Upper lobe of left lung (tissue), 6 donors: ENCODE data around the gene SF3A2. TPM values are rescaled to one million over a fixed set of nuclear protein-coding genes. Genes with fewer than 3 reads are reported as not detected.
A peak's percentile ranks its signal among the peaks of the same experiment; 100 is the strongest.

ENCODE experiments used
- ATAC-seq, 2 donors: fragments of 200-7000 bp; cut with Tn5 transposase; one replicate each; pipeline ENCODE4 v1.9.1; 2022; ENCODE audit warnings: mild to moderate bottlenecking in 2 of 2, moderate library complexity in 2 of 2; ENCODE audit not compliant: low FRiP score in 2 of 2
- DNase-seq, 2 donors: peaks; one replicate each; pipeline ENCODE4 v3.0.0-alpha.2; 2019 to 2020
- H3K27ac ChIP-seq, 4 donors: fragments of 200-600 bp; sonication (generic); one replicate each; pipeline ENCODE4 v1.5.1; 2016 to 2019
- H3K27me3 ChIP-seq, 4 donors: fragments of 200-600 bp; sonication (generic); one replicate each; pipeline ENCODE4 v1.5.1; 2017 to 2019
- H3K36me3 ChIP-seq, 4 donors: fragments of 200-600 bp; sonication (generic); one replicate each; pipeline ENCODE4 v1.5.1; 2016 to 2019
- H3K4me1 ChIP-seq, 4 donors: fragments of 200-600 bp; sonication (generic); one replicate each; pipeline ENCODE4 v1.5.1; 2018 to 2019
- H3K4me3 ChIP-seq, 4 donors: fragments of 200-600 bp; sonication (generic); one replicate each; pipeline ENCODE4 v1.5.1; 2017 to 2019; ENCODE audit warnings: mild to moderate bottlenecking in 2 of 4, moderate library complexity in 1 of 4
- H3K9me3 ChIP-seq, 4 donors: fragments of 200-600 bp; sonication (generic); one replicate each; pipeline ENCODE4 v1.5.1; 2018 to 2019
- EP300 ChIP-seq, 4 donors: sonication (generic); formaldehyde crosslinking; IDR thresholded peaks; one replicate each; pipeline ENCODE4 v1.5.1; 2017; ENCODE audit warnings: antibody characterized with exemption in 4 of 4, control low read depth in 2 of 4
- POLR2A ChIP-seq, 4 donors: fragments of 450-650 bp; IDR thresholded peaks; one replicate each; pipeline ENCODE4 v1.5.1; 2016 to 2017; ENCODE audit warnings: antibody characterized with exemption in 4 of 4, mild to moderate bottlenecking in 2 of 4
- POLR2AphosphoS5 ChIP-seq, 2 donors: sonication (generic); formaldehyde crosslinking; IDR thresholded peaks; one replicate each; pipeline ENCODE4 v1.5.1; 2017; ENCODE audit warnings: antibody characterized with exemption in 2 of 2
- WGBS, 2 donors: methylation state at CpG; one replicate each; pipeline ENCODE4 v1.1.5; 2017 to 2018; 5-methylcytosine and 5-hydroxymethylcytosine counted together
- total RNA-seq, 6 donors: library from RNA; depleted of rRNA in 4 of 6; stranded (reverse); fragments of >200 nt in 4 of 6; gene quantifications; one replicate each; pipeline versions ENCODE4 v1.1.0 to v1.2.1, GENCODE V29; 2016 to 2021
- TF ChIP-seq, protein P1 (sequence below), 6 experiments: fragments of 450-650 bp in 4 of 6; fragments of 200-600 bp in 2 of 6; sonication (generic) in 2 of 6; IDR thresholded peaks; one replicate each; pipeline ENCODE4 v1.5.1; 2016 to 2019; ENCODE audit warnings: antibody characterized with exemption in 6 of 6
- donor health status: DM: no; HTN: no; CAD: no; lungs with moderate emphysema.
- donor health status: DM: no; HTN: yes; CAD: no; lungs with severe emphysema.

SF3A2 gene
- total RNA-seq, 6 donors from 2014 or later, result 39.8 to 104 (median 70.7) TPM

DNA sequence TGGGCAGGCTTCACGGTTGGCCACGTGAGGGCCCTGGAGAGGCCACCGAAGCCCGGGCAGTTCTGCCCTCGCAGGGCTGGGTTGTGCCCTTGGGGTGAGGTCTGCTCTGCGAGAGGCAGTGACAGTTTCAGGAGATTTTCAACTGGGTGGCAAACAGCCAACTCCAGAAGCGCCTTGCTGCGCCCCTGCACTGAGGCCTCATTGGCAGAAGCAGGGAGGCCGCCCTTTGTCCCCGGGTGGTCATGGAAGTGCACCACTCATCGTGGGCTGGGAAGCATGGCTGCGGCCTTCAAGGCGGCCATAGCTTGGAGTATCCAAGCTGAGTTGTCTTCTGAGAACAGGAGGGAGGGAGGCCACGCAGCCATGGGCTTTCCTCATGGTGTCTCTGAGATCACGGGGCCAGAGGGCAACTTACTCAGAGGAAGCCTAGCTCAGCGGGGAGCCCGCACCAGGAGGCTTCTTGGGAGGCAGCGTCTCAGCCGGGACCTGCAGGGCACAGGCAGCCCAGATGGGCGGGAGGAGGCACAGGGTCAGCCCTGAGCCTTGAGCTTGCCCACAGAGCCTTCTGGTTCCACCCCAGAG lies 15.3 kb upstream of the SF3A2 start:
- WGBS, 2 donors, result 95 to 100% methylated on average over 5 to 20 of the region's 20 CpGs
- ATAC-seq, result no peak
- TF ChIP-seq POLR2AphosphoS5 (IDR thresholded peaks at IDR 0.05) (no peak), POLR2A (IDR thresholded peaks at IDR 0.05) (no peak), EP300 (IDR thresholded peaks at IDR 0.05) (no peak)
- TF ChIP-seq, protein P1, sequence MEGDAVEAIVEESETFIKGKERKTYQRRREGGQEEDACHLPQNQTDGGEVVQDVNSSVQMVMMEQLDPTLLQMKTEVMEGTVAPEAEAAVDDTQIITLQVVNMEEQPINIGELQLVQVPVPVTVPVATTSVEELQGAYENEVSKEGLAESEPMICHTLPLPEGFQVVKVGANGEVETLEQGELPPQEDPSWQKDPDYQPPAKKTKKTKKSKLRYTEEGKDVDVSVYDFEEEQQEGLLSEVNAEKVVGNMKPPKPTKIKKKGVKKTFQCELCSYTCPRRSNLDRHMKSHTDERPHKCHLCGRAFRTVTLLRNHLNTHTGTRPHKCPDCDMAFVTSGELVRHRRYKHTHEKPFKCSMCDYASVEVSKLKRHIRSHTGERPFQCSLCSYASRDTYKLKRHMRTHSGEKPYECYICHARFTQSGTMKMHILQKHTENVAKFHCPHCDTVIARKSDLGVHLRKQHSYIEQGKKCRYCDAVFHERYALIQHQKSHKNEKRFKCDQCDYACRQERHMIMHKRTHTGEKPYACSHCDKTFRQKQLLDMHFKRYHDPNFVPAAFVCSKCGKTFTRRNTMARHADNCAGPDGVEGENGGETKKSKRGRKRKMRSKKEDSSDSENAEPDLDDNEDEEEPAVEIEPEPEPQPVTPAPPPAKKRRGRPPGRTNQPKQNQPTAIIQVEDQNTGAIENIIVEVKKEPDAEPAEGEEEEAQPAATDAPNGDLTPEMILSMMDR (IDR thresholded peaks at IDR 0.05), result no peak
- DNase-seq, result peak in 1 of 2 donors; percentile 65
- Histone ChIP-seq H3K4me1 (no peaks in the 10 kb centered on the region), H3K27me3 (no peaks in the 10 kb centered on the region), H3K9me3 (no peaks in the 10 kb centered on the region), H3K27ac (no peak overlapping the region), H3K4me3 (no peak overlapping the region), H3K36me3 (peaks cover 20 to 100% (median 94%) of the 10 kb centered on the region in 4 donors)

DNA sequence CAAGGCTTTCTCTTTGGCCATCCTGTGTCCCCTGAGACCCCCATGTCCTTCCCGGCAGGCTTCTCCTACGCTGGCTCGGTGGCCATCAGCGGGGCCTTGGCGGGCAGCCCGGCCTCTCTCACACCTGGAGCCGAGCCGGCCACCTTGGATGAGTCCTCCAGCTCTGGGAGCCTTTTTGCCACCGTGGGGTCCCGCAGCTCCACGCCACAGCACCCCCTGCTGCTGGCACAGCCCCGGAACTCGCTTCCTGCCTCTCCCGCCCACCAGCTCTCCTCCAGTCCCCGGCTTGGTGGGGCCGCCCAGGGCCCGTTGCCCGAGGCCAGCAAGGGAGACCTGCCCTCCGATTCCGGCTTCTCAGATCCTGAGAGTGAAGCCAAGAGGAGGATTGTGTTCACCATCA lies 14.7 kb upstream of the SF3A2 start:
- H3K9me3 ChIP-seq, result no peaks in the 10 kb centered on the region
- 94 to 95% methylated on average over 20 of the region's 20 CpGs for WGBS, 2 donors
- H3K36me3 ChIP-seq, result peaks cover 24 to 100% (median 94%) of the 10 kb centered on the region in 4 donors
- H3K27ac ChIP-seq, result no peak overlapping the region
- DNase-seq, result peak in 1 of 2 donors; percentile 81
- no peak for ATAC-seq
- no peak overlapping the region for H3K4me3 ChIP-seq
- H3K27me3 ChIP-seq, result no peaks in the 10 kb centered on the region
- H3K4me1 ChIP-seq, result no peaks in the 10 kb centered on the region
- TF ChIP-seq POLR2AphosphoS5 (IDR thresholded peaks at IDR 0.05) (no peak), EP300 (IDR thresholded peaks at IDR 0.05) (no peak), POLR2A (IDR thresholded peaks at IDR 0.05) (no peak)
- TF ChIP-seq, protein P1 (IDR thresholded peaks at IDR 0.05), result peak in 2 of 6 experiments; percentile 11 to 20

DNA sequence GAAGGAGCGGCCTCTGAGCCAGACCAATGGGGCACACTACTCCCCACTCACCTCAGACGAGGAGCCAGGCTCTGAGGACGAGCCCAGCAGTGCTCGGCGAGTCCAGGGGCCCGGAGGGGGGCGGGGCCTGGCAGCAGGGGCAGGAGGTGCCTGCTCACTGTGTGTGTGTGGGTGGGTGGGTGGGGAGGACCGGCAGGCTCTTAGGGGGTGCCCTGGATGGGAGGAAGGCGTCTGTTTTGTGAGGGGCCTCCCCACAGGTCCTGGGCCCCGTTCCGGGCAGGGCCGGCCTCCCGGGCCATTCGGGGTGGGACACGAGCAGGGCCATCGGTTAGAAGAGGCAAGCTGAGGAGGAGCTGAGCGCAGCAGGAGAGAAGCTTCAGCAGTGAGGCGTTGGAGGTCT lies 13.2 kb upstream of the SF3A2 start:
- no peak overlapping the region for H3K4me3 ChIP-seq
- ATAC-seq (no peak), DNase-seq (peak in 1 of 2 donors; percentile 79)
- TF ChIP-seq POLR2AphosphoS5 (IDR thresholded peaks at IDR 0.05) (no peak), EP300 (IDR thresholded peaks at IDR 0.05) (no peak), POLR2A (IDR thresholded peaks at IDR 0.05) (no peak)
- TF ChIP-seq, protein P1 (IDR thresholded peaks at IDR 0.05), result no peak
- no peaks in the 10 kb centered on the region for H3K27me3 ChIP-seq
- peaks cover 30 to 100% (median 94%) of the 10 kb centered on the region in 4 donors for H3K36me3 ChIP-seq
- H3K9me3 ChIP-seq, result no peaks in the 10 kb centered on the region
- H3K27ac ChIP-seq, result no peak overlapping the region
- H3K4me1 ChIP-seq, result no peaks in the 10 kb centered on the region
- WGBS, 2 donors, result 91 to 94% methylated on average over 9 to 13 of the region's 18 CpGs

- no peak overlapping the region for H3K27ac ChIP-seq
- WGBS, 2 donors, result 88 to 95% methylated on average over 14 of the region's 14 CpGs
- H3K9me3 ChIP-seq, result no peaks in the 10 kb centered on the region
- no peak for TF ChIP-seq POLR2AphosphoS5 (IDR thresholded peaks at IDR 0.05)
- no peak for TF ChIP-seq EP300 (IDR thresholded peaks at IDR 0.05)
- TF ChIP-seq POLR2A (IDR thresholded peaks at IDR 0.05), result no peak
- TF ChIP-seq, protein P1 (IDR thresholded peaks at IDR 0.05), result no peak
- no peaks in the 10 kb centered on the region for H3K4me1 ChIP-seq
- H3K27me3 ChIP-seq, result no peaks in the 10 kb centered on the region
- DNase-seq (peak in 1 of 2 donors; percentile 58), ATAC-seq (no peak)
- H3K4me3 ChIP-seq, result no peak overlapping the region
- H3K36me3 ChIP-seq, result peaks cover 33 to 100% (median 95%) of the 10 kb centered on the region in 4 donors
Measured at GRCh38 chr19:2223959-2224358, 12.7 kb upstream of the SF3A2 start.
